Panc1 (cell line): ENCODE data around the gene KLF11. TPM values are rescaled to one million over a fixed set of nuclear protein-coding genes. Genes with fewer than 3 reads are reported as not detected.

ENCODE experiments used
- ATAC-seq: fragments of 200-7000 bp; cut with Tn5 transposase; 2 replicates; pipeline ENCODE4 v1.9.1; 2020; ENCODE audit warnings: mild to moderate bottlenecking, moderate library complexity
- BruUV-seq: library from RNA; stranded (reverse); fragments of 400-500 nt; replicated peaks from 2 replicates; lab custom pipeline; 2021; lab: Mats Ljungman, UMichigan
- CTCF ChIA-PET: fragments of 300-600 bp; sonication (Branson Sonifier 250); formaldehyde crosslinking; loops from one replicate; lab custom pipeline; 2022; ENCODE audit warnings: antibody characterized with exemption; lab: Charles Lee
- POLR2A ChIA-PET: fragments of 300-600 bp; sonication (Branson Sonifier 250); formaldehyde crosslinking; loops from one replicate; lab custom pipeline; 2022; ENCODE audit warnings: antibody characterized with exemption; lab: Charles Lee
- DNase-seq: peaks from one replicate; pipeline ENCODE4 v3.0.0-alpha.2; 2010; ENCODE audit warnings: low read depth, low spot score
- H3K27ac ChIP-seq: 2 replicates; pipeline ENCODE4 v1.5.1; 2011; ENCODE audit warnings: mild to moderate bottlenecking, low read length, inconsistent platforms
- H3K27me3 ChIP-seq: fragments of 200-500 bp; sonication (Bioruptor generic); 2 replicates; pipeline ENCODE4 v1.6.0; 2014; ENCODE audit warnings: low read length, inconsistent platforms; ENCODE audit not compliant: control insufficient read depth, insufficient read depth
- H3K36me3 ChIP-seq: fragments of 200-500 bp; sonication (Bioruptor generic); 2 replicates; pipeline ENCODE4 v1.5.1; 2014; ENCODE audit warnings: inconsistent platforms, mild to moderate bottlenecking, low read length, moderate library complexity; ENCODE audit not compliant: control insufficient read depth, insufficient read depth
- H3K4me1 ChIP-seq: 2 replicates; pipeline ENCODE4 v1.5.1; 2011; ENCODE audit warnings: inconsistent platforms, mild to moderate bottlenecking, low read length, moderate library complexity; ENCODE audit not compliant: control insufficient read depth, insufficient read depth
- H3K4me3 ChIP-seq, 2 experiments: 2 replicates each; pipeline ENCODE4 v1.5.1; 2011 to 2012; ENCODE audit warnings: low read depth in 2 of 2, low read length in 2 of 2, mild to moderate bottlenecking in 2 of 2, inconsistent platforms in 1 of 2, moderate library complexity in 1 of 2
- H3K9me3 ChIP-seq: fragments of 200-500 bp; sonication (Bioruptor generic); 2 replicates; pipeline ENCODE4 v1.5.1; 2014; ENCODE audit warnings: low read depth, mild to moderate bottlenecking, inconsistent platforms, low read length, moderate library complexity; ENCODE audit not compliant: control insufficient read depth, insufficient read depth
- POLR2AphosphoS5 ChIP-seq: IDR thresholded peaks from 2 replicates; pipeline ENCODE4 v1.6.1; 2012; ENCODE audit warnings: mild to moderate bottlenecking, low read depth, low read length, moderate library complexity
- SIN3A ChIP-seq: IDR thresholded peaks from 2 replicates; pipeline ENCODE4 v1.6.1; 2012; ENCODE audit warnings: low read depth, mild to moderate bottlenecking, low read length, moderate library complexity, borderline replicate concordance; ENCODE audit not compliant: insufficient read depth
- TCF7L2 ChIP-seq: IDR thresholded peaks from 2 replicates; pipeline ENCODE4 v1.6.1; 2011; ENCODE audit warnings: mild to moderate bottlenecking, low read depth, low read length, inconsistent platforms
- in situ Hi-C: cut with HindIII; loops from 2 replicates; pipeline ENCODE4 v1.10.0; 2016; ENCODE audit warnings: low sequenced_read_pairs, low pct_unique_long_range_greater_than_20kb
- intact Hi-C: fragments of 100-400 bp; cut with micrococcal nuclease; formaldehyde crosslinking; loops from one replicate; pipeline ENCODE4 v1.10.0; 2022; ENCODE audit not compliant: unreplicated experiment
- total RNA-seq: library from RNA; stranded (reverse); gene quantifications from one replicate; pipeline ENCODE4 v1.2.1, GENCODE V29; 2021; ENCODE audit not compliant: unreplicated experiment
- TF ChIP-seq, protein P1 (sequence below): fragments of 450-650 bp; IDR thresholded peaks from 2 replicates; pipeline ENCODE4 v1.5.1; 2017; ENCODE audit warnings: mild to moderate bottlenecking
- TF ChIP-seq, protein P2 (sequence below), 2 experiments: IDR thresholded peaks; 2 replicates each; pipeline ENCODE4 v1.6.1; 2011 to 2012; ENCODE audit warnings: low read depth in 2 of 2, control low read depth in 1 of 2, low read length in 1 of 2, mild to moderate bottlenecking in 1 of 2, moderate library complexity in 1 of 2; ENCODE audit not compliant: insufficient read depth in 1 of 2

The KLF11 gene
- total RNA-seq, 1 experiment from 2014 or later, result 23.7 TPM

GRCh38 chr2:10072656-10073480, 29.5 kb downstream of the KLF11 start:
- Histone ChIP-seq H3K9me3 (no peaks in the 10 kb centered on the region), H3K36me3 (no peaks in the 10 kb centered on the region), H3K27ac (no peak overlapping the region; the same call in 1 of the 2 replicates), H3K4me1 (peaks cover 31% of the 10 kb centered on the region), H3K27me3 (no peaks in the 10 kb centered on the region), H3K4me3 (no peak overlapping the region)
- ChIA-PET POLR2A (interaction anchor here (0.5 to 0.6 kb wide), 3 partner anchors 19 to 1056 kb away, joined by 3 to 13 read pairs (median 8); no protein-coding TSS in a partner anchor), CTCF (interaction anchor here (0.5 to 3.7 kb wide), 17 partner anchors 12 to 1104 kb away, joined by 3 to 97 read pairs (median 5); no protein-coding TSS in a partner anchor)
- intact Hi-C loops, result loop anchor here (2.0 to 10.0 kb wide), 3 partner anchors 24 to 362 kb away; partner anchors contain the start of gene RRM2
- in situ Hi-C loops, result no loop called here
- DNase-seq, result peak; percentile 72
- peak; percentile 97 for ATAC-seq
- TF ChIP-seq, protein P1, sequence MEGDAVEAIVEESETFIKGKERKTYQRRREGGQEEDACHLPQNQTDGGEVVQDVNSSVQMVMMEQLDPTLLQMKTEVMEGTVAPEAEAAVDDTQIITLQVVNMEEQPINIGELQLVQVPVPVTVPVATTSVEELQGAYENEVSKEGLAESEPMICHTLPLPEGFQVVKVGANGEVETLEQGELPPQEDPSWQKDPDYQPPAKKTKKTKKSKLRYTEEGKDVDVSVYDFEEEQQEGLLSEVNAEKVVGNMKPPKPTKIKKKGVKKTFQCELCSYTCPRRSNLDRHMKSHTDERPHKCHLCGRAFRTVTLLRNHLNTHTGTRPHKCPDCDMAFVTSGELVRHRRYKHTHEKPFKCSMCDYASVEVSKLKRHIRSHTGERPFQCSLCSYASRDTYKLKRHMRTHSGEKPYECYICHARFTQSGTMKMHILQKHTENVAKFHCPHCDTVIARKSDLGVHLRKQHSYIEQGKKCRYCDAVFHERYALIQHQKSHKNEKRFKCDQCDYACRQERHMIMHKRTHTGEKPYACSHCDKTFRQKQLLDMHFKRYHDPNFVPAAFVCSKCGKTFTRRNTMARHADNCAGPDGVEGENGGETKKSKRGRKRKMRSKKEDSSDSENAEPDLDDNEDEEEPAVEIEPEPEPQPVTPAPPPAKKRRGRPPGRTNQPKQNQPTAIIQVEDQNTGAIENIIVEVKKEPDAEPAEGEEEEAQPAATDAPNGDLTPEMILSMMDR, result peak; percentile 92
- TF ChIP-seq SIN3A (no peak), TCF7L2 (no peak), POLR2AphosphoS5 (0 out of 2 replicates have a peak, but pooled peaks have one; percentile 30)
- TF ChIP-seq, protein P2, sequence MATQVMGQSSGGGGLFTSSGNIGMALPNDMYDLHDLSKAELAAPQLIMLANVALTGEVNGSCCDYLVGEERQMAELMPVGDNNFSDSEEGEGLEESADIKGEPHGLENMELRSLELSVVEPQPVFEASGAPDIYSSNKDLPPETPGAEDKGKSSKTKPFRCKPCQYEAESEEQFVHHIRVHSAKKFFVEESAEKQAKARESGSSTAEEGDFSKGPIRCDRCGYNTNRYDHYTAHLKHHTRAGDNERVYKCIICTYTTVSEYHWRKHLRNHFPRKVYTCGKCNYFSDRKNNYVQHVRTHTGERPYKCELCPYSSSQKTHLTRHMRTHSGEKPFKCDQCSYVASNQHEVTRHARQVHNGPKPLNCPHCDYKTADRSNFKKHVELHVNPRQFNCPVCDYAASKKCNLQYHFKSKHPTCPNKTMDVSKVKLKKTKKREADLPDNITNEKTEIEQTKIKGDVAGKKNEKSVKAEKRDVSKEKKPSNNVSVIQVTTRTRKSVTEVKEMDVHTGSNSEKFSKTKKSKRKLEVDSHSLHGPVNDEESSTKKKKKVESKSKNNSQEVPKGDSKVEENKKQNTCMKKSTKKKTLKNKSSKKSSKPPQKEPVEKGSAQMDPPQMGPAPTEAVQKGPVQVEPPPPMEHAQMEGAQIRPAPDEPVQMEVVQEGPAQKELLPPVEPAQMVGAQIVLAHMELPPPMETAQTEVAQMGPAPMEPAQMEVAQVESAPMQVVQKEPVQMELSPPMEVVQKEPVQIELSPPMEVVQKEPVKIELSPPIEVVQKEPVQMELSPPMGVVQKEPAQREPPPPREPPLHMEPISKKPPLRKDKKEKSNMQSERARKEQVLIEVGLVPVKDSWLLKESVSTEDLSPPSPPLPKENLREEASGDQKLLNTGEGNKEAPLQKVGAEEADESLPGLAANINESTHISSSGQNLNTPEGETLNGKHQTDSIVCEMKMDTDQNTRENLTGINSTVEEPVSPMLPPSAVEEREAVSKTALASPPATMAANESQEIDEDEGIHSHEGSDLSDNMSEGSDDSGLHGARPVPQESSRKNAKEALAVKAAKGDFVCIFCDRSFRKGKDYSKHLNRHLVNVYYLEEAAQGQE (IDR thresholded peaks at IDR 0.05; ENCODE audit: insufficient read depth in 1 of 2, low read depth in 2 of 2, low read length in 1 of 2), result no peak
- no TSS peak for BruUV-seq

- Histone ChIP-seq H3K27ac (peak overlapping the region; percentile 15; the same call in 1 of the 2 replicates), H3K4me1 (peaks cover 35% of the 10 kb centered on the region), H3K4me3 (no peak overlapping the region), H3K36me3 (no peaks in the 10 kb centered on the region), H3K9me3 (no peaks in the 10 kb centered on the region), H3K27me3 (no peaks in the 10 kb centered on the region)
- in situ Hi-C loops, result no loop called here
- CTCF ChIA-PET, result interaction anchor here (0.7 to 3.7 kb wide), 6 partner anchors 21 to 362 kb away, joined by 3 to 97 read pairs (median 8); no protein-coding TSS in a partner anchor
- ATAC-seq (peak; percentile 38; the same call in 1 of the 2 replicates), DNase-seq (no peak)
- no TSS peak for BruUV-seq
- POLR2A ChIA-PET, result no interaction called here
- TF ChIP-seq, protein P1, result no peak
- TF ChIP-seq, protein P2 (IDR thresholded peaks at IDR 0.05; ENCODE audit: insufficient read depth in 1 of 2, low read depth in 2 of 2, low read length in 1 of 2), result no peak
- TF ChIP-seq SIN3A (no peak), TCF7L2 (no peak)
- intact Hi-C loops, result loop anchor here (2.0 to 10.0 kb wide), 3 partner anchors 23 to 361 kb away; partner anchors contain the start of gene RRM2
Measured at GRCh38 chr2:10073706-10074105, 30.4 kb downstream of the KLF11 start.
